Testis (tissue), 2 donors: Measurements from ENCODE around the gene TDRD1.

ENCODE experiments used
- POLR2A ChIP-seq: fragments of 450-650 bp; IDR thresholded peaks from one replicate; pipeline ENCODE4 v1.6.1; 2017; ENCODE audit warnings: antibody characterized with exemption, mild to moderate bottlenecking, moderate library complexity
- TF ChIP-seq, protein P1 (sequence below), 3 experiments: fragments of 450-650 bp in 2 of 3; fragments of 200-600 bp in 1 of 3; sonication (generic) in 1 of 3; IDR thresholded peaks; one replicate each; pipeline ENCODE4 v1.5.1; 2016 to 2019; ENCODE audit warnings: antibody characterized with exemption in 3 of 3, mild to moderate bottlenecking in 2 of 3, moderate library complexity in 1 of 3

DNA sequence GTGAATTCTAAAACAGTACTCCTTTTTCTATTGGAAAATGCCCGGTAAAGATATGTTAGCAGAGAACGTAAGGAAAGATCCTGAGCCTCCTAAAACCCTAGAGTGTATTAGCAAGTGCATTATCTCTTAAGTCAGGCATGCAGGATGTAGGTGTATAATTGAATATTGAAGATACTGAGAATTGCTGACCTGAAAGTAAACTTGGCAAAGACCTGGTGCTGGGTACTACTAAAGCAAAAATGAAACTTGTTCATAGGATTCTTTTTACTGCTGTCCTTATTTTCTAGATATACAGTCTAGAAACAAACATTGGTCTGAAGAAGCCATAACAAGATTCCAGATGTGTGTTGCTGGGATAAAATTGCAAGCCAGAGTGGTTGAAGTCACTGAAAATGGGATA lies 41.1 kb downstream of the TDRD1 start:
- TF ChIP-seq, protein P1, sequence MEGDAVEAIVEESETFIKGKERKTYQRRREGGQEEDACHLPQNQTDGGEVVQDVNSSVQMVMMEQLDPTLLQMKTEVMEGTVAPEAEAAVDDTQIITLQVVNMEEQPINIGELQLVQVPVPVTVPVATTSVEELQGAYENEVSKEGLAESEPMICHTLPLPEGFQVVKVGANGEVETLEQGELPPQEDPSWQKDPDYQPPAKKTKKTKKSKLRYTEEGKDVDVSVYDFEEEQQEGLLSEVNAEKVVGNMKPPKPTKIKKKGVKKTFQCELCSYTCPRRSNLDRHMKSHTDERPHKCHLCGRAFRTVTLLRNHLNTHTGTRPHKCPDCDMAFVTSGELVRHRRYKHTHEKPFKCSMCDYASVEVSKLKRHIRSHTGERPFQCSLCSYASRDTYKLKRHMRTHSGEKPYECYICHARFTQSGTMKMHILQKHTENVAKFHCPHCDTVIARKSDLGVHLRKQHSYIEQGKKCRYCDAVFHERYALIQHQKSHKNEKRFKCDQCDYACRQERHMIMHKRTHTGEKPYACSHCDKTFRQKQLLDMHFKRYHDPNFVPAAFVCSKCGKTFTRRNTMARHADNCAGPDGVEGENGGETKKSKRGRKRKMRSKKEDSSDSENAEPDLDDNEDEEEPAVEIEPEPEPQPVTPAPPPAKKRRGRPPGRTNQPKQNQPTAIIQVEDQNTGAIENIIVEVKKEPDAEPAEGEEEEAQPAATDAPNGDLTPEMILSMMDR (IDR thresholded peaks at IDR 0.05) = no peak
- TF ChIP-seq POLR2A = no peak
